NCI-H1092 treated with DMSO at 0.1 percent for 48 hours (cell line): ENCODE data around the gene GABRA5.
A peak's percentile ranks its signal among the peaks of the same experiment; 100 is the strongest.
"Not testable (repeated sequence)": the region's sequence is repeated elsewhere in the genome, so short reads cannot be mapped to it uniquely, and the experiment has no call there.

ENCODE experiments used
- DNase-seq: peaks from one replicate; lab custom pipeline; 2025; lab: John Stamatoyannopoulos, UW

The GABRA5 gene

DNA sequence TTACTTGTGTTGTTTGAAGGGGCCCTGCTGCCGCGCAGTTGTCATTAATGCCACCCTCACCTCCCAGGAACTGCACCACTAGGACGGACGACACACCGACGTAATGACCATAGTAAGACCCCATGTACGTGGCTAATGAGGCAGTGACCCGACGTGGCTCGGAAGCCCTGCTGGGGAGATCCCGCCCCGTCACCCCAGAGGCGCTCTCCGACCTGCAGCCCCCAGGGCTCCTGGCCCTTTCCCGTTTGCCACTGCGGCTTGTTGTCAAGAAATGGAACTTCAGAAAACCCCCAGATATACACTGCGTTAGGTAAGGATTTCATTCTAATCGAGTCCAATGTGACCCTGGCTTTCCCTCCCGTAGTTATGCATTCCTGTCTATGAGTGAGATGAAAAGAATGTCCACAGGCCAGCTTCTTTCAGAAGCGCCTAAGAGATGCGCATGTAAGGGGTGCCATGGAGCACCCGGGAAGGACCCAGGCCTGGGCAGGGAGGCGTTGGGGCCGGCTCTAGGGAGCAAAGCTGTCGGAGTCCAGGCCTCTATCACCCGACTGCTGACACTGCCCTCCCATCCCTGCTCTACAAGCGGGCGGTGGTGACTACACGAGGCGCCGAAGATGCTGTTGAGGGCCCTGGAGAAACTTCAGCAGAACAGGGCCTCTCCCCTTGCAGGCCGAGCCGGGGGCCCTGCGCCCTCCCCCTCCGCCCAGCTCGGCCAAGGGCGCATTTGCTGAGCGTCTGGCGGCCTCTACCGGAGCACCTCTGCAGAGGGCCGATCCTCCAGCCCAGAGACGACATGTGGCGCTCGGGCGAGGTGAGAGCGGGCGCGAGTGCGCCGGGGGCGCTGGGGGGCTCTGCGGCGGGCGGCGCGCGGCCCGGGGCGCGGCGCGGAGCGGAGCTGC is at the start of gene GABRA5:
Gene GABRA5, plus strand, starts transcription at position 765 of the 902 bp plus-strand sequence. CDS start 2,187 bp downstream, outside the sequence.
- peak; percentile 68 for DNase-seq

- not testable (repeated sequence) for DNase-seq
Measured at GRCh38 chr15:26831191-26831590, 35.7 kb upstream of the GABRA5 start.

GRCh38 chr15:26831951-26832350 is 34.9 kb upstream of the GABRA5 start:
- no peak for DNase-seq

DNA sequence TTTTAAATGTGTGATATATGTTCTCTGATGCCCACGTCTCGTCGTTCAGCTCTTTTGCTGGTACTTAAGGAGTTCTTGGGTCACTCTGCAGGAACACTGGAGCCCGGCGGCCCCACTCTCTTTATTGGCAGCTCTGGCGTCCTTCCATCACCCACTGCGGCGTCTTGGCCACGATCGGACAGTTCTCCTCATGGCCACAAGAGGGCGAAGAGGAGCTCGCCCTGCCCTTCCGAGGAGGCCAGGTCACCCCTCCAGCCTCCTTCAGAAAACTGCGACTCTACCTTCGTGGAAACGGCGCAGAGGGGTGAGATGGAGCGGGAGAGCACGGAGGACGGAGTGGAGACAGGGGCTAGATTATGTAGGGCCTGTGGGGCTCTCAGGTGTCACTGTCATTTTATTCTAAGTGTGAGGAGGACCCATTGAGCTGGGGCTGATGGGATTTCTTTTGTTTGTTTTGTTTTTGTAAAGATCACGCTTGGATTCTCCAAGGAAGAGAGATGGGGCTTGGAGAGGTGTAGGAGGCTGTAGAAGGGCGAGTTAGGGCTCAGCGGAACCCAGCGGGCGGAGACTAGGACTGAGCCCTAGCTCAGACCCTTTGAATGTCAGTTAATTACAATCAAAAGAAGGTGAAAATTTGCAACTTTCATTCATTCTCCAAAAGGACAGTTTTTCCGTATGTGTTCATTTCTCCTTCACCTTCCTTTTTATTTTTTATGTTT is 28.0 kb upstream of the GABRA5 start:
- DNase-seq: no peak

- DNase-seq: no peak
Measured at GRCh38 chr15:26841514-26841913, 25.3 kb upstream of the GABRA5 start.

- DNase-seq: no peak
Measured at GRCh38 chr15:26841941-26842340, 24.9 kb upstream of the GABRA5 start.

GRCh38 chr15:26842391-26842790 is 24.5 kb upstream of the GABRA5 start:
- DNase-seq: no peak

- no peak for DNase-seq
Measured at GRCh38 chr15:26844901-26845300, 22.0 kb upstream of the GABRA5 start.

GRCh38 chr15:26848498-26848897 is 18.4 kb upstream of the GABRA5 start:
- DNase-seq: no peak

GRCh38 chr15:26850161-26850560 is 16.7 kb upstream of the GABRA5 start:
- no peak for DNase-seq

DNA sequence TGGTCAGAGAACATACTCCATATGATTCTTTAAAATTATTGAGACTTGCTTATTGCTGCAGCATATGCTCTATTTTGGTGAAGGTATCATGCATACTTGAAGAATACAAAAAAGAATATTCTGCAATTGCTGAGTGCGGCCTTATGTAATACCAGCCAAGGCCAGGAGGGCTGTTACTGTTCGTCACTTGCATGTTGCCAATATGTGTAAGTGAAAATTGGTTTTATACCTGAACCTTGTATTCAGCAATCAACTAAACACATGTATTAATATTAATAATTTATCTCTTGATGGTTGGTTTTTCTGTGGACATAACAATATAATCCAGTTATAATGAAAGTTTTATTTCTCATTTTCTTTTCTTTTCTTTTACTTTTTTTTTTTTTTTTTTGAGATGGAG is 13.9 kb upstream of the GABRA5 start:
- DNase-seq: no peak

DNA sequence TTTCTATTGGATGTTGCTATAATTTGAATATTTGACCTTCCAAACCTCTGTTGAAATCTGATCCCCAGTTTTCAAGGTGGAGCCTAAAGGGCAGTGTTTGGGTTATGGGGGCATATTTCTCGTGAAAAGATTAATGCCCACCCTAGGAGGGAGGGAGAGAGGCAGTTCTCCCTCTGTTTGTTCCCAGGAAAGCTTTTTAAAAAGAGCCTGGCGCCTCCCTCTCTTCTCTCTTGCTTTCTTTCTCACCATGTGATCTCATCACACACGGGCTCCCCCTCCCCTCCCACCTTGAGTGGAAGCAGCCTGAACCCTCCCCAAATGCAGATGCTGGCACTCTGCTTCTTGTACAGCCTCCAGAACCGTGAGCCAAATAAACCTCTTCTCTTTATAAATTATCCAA is 12.4 kb upstream of the GABRA5 start:
- no peak for DNase-seq

DNA sequence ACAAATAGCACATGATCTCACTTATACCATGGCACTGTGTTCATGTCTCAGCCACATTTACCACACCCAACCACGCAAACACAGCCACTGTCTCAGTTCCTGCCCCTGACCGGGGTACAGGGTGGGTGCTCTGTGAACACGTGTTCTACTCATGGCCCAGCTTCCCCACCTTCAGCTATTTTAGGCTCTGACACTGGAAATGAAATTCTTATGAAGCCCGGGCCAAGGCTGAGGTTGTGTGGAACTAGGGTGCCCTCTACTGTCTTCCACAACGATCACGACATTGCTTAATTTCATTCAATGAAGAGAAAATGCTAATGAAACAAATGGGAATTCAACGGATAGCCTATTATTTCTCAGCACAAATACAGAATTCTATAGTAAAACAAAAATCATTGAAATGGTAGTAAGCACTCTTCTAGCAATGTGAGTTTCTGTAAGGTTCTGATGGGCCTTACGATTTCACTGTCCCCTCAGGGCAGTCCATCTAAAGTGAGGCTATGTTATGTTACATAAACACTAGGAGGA is 2.1 kb upstream of the GABRA5 start:
- peak; percentile 71 for DNase-seq

- DNase-seq: peak; percentile 21
Measured at GRCh38 chr15:26867200-26868007, 542 bp downstream of the GABRA5 start.

DNA sequence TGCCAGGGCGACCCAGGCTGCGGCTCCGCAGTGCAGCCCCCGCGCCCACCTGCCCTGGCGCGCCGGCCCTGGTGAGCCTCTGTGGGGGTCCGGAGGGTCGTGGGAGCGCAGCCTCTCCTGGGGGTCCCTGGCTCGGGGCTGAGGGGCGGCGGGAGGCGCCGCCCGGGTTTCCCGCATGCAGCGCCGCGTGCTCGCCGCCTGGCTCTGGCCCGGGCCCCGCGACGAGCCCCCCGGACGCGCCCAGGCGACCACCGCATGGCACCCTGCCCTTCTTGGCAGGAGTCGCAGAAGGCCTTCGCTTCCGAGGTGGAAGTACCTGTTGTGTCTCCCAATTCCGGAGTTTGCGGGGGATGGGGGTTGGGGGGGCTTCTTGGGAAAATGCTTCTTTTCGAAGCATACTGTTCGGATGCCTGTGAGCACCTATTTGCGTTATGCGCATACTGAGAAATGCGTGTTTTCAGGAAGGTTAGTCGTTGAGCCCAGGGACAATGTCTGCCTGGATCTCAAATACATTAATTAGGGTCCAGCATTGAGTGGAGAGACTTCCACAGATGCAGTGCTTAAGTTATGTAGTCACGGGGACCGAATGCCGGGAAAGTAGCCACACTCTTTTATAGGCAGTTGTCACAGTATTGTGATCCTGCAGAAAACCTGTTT is 1.3 kb downstream of the GABRA5 start:
- no peak for DNase-seq

DNA sequence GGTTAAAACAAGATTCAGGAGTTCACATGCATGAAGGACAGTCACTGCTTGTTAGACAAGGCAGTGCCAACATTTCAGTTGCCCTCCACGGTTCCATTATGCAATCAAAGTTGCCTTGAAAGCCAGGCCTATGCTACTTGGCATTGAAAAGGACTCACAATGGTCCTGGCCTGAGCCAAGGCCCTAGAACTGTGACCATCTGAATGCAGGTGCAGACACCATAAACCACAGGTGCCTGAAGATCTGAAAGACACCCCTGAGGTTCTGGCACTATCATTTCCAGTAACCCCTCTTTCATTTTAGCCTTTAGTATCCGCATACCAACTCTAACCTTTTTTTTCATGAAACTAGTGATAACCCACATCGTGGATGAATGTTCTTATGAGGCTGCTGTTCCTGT is 2.8 kb downstream of the GABRA5 start:
- no peak for DNase-seq

DNA sequence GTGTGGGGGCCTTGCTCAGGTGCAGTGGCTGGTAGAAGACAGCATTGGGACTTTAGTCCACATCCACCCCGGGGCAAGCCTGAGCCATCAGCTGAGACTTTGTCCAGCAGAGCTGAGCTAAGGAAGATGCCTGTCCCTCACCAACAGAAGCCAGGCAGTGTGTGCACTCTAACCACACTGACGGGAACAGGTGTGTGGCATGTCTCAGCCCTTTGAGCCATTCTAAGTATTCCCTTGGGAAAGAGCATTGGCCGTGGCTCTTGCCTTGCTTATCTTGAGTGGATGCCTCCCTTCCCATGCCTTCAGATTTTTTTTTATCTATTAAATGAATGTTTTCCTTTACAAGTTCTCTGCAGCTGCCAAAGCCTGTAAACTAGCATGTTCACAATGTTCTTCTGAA is 3.5 kb downstream of the GABRA5 start:
- DNase-seq: no peak

DNA sequence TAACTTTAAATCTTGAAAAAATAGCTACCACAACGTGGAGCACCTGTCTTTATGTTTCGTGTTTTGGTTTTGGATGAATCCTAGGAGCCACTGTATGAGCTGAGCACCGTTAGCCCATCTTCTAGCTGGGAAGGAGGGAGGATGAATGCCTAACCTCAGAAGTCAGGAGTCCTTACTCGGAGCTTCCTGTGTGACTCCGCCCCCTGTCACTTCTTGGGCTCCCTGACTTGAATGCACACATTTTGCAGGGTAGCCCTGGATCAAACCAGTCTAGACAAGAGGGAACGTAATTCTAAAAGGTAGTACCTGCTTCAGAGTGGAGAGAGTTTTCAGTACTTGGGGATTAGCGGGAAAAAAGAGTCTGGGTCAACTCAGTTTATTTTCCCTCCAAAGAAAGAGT is 5.3 kb downstream of the GABRA5 start:
- no peak for DNase-seq

DNA sequence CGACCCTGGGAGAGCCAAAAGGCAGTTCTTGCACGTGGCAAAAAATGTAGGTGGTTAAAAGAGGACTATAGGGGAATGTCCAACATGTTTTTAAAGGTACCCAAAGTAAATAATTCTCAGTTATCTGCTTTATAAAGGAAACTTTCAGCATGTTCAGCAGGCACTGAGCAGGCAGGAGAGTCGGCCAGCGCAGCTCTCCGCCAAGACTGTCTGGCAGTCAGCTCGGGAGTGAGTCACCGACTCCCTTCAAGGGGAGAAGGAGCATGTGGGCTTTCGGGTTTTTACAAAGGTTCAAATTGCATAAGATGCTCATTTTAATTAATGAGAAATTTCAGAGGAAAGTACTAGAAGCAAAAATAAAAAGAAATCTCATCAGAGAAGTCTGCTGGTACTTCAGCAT is 7.0 kb downstream of the GABRA5 start:
- no peak for DNase-seq

- DNase-seq: no peak
Measured at GRCh38 chr15:26874774-26875475, 8.1 kb downstream of the GABRA5 start.

- DNase-seq: no peak
Measured at GRCh38 chr15:26875476-26875850, 8.6 kb downstream of the GABRA5 start.
